CMK (cell line): ENCODE data around the gene RMI2.

Experiments
- DNase-seq: peaks from one replicate; pipeline ENCODE4 v3.0.0-alpha.2; 2010; ENCODE audit warnings: low read depth

Gene RMI2

DNA sequence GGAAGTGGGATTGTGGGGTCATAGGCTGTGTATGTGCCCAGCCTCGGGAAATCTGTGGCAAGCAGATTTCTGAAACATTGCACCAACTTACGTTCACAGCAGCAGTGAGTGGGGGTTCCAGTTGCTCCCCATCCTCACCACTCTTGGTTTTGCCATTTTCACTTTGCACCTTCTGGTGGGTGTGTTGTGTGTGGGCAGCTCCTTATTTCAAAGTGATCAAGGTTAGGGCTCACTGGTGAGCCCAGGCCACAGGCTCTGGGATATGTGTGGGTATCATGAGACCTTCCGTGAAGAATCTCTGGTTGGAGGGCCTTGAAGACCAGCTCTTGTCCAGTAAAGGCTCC is 34.7 kb upstream of the RMI2 start:
- no peak for DNase-seq

DNA sequence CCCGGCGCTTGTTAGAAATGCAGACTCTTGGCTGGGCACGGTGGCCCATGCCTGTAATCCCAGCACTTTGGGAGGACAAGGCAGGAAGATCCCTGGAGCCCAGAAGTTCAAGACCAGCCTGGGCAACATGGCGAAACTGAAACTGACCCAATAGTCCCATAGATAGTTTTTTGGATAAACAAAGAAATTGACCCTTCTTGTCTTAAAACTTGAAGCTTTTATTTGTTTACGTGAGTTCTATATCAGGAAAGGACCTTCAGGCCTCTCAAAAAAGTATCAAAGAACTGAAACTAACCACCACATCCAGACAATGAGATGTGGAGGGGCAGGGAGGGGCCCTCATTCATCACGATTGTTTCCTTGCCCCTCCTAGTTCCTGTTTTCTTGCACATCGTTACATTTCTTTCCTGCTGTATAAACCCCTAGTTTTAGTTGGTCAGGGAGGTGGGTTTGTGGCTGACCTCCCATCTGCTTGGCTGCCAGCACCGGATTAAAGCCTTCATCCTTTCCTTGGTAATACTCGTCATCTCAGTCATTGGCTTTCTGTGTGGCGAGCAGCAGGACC is 34.2 kb upstream of the RMI2 start:
- DNase-seq = no peak

DNA sequence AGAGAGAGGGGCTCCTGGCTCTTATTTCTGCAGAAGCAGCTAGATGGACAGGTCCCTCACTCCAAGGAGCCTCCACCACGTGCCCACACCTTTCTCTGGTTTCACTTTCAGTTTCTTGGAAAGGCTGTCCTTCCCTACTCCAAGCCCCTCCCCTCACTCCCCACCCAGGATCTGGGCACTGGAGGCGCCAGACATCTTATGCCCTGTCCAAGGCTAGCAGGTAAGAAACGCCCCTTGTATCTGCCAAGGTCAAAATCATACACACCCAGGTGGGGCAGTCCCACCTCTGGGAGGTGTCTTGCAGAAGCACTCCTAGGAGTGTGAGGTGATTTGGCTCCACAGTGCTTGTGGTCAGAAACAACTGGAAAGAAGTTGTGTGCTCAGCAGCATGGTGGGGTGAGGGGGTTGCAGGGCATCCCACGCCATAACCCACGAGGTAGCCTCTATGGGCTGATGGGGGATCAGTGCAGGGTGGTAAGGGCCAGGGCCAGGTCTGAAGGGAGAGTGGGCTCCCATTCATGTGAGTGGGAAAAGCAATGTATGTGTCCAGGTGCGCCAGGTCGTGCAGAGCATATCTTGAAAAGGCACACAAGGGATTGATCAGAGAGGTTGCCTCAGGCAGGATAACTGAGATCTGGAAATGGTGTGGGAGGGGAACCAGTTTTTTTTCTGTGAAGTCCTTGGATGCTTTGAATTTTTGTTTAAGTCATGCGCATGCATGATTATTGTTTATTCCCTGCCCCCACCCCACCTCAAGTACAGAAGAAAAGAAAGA is 32.4 kb upstream of the RMI2 start:
- no peak for DNase-seq

DNA sequence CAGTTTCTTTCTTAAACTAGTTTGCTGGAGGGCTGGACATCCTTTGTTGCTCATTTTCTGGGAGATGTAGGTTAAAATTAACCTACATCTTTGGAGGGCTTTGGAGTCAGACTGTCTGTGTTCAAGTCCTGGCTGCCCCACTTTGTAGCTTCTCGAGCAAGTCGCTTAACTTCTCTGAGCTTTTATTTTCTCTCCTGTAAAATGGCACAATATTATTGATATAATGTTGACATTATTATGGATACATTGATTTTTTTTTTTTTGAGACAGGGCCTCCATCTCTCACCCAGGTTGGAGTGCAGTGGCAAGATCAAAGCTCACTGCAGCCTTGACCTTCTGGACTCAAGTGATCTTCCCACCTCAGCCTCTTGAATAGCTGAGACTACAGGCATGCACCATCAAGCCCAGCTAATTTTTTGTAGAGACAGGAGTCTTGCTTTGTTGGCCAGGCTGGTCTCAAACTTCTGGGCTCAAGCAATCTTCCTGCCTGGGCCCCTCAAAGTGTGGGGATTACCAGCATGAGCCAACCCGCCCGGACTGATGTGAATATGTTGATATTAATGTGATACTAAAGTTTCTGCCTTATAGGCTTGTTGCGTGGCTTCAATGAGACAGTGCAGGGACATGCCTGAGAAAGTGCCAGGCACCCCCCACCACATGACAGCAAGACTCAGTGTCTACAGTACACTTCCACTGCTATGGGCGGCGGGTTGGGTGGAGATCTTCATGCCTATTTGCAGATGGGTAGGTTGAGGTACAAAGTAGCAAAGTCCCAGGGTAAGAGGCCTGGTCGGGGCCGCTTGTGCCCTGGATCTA is 31.6 kb upstream of the RMI2 start:
- no peak for DNase-seq

DNA sequence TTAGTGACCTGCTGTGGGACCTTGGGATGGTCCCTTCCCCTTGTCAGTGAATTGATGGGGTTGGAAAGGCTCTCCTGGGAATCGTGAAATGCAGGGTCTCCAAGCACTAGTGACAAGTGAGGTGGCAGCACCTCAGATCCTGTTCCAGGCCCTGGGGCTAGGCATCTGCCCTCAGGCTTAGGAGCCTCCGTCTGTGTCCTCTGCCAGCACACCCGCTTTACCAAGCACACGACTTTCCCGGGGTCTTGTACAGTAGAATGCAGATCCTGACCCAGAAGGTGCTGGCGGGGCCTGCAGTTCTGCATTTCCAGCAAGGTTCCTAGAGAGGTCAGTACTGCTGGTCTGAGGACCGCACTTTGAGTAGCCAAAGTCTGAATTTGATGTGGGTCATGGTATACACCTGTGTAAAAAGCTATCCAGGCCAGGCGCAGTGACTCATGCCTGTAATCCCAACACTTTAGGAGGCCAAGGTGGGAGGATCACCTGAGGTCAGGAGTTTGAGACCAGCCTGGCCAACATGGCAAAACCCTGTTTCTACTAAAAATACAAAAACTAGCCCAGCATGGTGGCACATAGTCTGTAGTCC is 30.9 kb upstream of the RMI2 start:
- DNase-seq = no peak

DNA sequence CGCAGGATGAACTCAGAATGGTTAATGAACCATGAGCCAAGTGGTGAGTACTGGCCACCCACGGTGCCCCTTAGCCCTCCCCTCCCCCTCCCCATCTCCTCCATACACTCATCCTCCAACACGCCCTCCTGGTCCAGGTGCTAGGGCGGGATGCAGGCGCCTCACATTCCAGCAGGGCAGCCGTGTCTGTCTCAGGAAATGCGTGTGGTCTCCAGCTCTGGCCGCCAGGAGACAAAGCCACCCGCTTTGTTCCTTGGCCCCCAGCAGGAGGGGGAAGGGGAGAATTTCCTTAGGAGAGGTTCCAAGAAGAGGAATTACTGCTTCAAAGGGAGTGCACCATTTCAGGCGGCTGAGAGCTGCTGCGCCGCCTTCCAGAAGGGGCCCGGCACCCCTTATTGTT is 29.7 kb upstream of the RMI2 start:
- DNase-seq = no peak

DNA sequence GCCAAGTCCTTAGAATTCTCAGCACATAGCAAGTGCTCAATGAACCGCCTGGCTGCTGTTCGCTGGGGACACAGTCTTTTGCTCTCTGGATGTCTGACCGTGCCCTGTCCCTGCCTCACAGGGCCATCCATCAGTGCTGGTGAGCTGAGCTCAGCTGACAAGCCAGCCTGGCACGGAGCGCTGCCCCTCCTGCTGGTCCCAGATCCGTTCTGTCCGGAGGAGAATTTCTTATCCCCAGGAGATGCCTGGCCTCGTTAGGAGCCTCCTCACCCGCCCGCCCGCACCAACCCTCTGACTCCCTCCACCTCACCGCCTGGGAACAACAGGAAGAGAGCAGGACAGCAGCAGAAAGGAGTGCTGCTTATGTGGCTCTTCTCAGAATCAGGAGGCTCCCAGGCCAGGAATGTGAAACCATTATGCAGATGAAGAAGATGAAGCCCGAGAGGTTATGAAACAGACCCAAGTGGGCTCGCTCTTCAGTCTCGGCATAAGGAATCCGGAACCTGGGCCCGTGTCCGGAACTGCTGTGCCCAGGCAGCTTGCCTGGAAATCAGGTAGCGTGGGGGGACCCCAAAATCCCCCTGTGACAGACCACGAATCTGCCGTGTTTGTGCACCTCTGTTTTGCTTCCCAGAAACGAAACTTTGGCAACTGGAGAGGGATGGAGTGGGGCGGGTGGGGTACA is 28.8 kb upstream of the RMI2 start:
- DNase-seq = no peak

DNA sequence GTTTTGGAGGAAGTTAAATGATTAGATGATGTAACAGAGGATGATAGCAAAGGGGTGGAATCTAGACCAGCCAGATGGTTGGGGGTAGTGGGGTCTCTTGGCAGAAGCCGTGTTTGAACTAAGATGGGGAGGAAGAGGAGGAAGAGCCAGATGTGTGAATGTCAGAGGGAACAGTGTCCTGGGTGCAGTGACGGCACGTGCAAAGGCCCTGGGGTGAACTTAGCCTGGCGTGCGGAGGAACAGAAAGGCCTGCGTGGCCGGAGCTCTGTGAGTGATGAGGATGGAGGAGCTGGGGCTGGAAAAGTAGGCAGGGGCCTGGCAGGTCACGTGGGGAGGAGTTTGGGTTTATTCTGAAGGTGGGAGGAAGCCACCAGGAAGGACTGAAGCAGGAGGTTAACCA is 26.4 kb upstream of the RMI2 start:
- no peak for DNase-seq

DNA sequence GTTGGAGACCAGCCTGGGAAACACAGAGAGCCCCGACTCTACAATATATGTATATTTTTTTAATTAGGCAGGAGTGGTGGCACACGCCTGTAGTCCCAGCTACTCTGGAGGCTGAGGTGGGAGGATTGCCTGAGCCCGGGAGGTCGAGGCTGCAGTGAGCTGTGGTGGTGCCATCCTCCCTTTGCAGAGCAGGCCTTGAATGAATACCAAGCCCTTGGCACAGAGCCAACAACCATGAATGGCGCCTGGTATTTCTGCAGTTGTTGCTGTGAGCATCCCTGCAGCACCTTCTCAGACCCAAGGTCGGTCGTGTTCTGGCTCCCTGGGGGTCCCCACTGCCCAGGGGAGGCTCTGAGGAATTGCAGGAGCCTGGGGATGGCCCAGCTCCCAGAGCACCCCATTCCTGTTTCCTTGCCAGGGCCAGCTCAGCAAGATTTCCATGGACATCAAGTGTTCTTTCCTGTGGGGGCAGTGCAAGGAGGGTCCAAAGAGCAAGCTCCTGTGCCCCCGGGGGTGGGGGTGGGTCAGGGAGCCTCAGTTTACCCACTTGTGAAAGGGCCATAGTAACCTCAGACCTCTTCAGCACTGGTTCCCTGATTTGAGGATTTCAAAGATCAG is 25.6 kb upstream of the RMI2 start:
- DNase-seq = no peak

DNA sequence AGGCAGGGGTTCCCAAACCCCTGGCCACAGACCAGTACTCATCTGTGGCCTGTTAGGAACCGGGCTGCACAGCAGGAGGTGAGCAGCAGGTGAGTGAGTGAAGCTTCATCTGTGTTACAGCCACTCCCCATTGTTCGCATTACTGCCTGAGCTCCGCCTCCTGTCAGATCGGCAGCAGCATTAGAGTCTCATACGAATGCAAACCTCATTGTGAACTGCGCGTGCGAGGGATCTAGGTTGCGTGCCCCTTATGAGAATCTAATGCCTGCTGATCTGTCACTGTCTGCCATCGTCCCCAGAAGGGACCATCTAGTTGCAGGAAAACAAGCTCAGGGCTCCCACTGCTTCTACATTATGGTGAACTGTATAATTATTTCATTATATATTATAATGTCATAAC is 25.1 kb upstream of the RMI2 start:
- DNase-seq = no peak

DNA sequence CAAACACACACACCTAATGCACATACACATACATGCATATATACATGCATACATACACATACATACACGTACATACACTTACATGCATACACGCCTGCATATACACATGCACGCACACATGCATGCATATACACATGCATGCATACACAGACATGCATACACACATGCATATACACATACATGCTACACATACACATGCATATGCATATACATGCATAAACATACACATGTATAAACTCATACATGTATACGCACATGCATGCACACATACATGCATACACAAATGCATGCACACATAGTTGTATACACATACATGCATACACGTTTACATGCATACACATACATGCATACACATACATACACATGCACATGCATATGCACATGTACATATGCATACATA is 23.6 kb upstream of the RMI2 start:
- no peak for DNase-seq

DNA sequence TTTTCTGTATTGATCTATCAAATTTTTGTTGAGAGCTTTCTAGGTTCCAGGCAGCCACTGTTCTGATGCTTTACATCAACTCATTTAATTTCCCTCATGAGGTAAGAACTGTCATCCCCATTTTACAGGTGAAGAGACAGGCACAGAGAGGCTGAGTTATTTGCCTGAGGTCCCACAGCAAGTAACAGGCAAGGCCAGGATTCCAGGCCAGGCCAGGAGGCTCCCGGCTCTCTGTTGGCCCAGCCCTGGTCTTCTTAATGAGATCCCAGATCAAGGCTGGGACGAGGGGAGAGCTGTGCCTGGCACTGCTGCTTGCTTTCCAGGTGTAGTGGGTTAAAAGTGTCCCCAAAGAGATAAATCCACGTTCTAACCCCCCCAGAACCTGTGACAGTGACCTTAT is 22.4 kb upstream of the RMI2 start:
- no peak for DNase-seq

DNA sequence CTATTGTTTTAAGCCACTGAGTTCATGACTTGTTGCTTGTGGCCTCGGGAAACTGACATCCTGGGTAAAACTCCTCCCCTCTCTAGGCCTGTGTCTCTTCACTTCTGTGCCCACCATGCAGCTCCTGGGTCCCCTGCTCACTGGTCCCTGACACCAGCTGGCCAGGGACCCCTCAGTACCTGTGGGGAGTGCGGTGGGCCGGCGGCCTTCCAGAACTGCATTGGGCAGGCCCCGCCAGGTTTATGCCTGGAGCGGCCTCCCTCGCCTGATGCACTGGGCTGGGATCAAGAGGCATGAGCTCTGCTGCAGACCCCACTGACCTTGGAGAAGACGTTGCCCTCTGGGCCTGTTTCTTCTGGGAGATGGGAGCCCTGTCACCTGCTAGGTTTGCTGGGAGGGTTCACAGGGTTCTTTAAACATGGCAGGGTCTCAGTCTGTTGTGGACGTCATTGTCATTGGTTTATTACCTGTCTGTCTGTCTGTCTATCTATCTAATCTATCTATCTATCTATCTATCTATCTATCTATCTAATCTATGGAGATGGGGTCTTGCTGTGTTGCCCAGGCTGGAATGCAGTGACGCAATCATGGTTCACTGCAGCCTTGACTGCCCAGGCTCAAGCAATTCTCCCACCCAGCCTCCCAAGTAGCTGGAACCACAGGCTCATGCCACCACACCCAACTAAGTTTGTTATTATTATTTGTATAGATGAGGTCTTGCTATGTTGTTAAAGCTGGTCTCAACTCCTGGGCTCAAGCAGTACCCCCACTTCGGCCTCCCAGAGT is 21.5 kb upstream of the RMI2 start:
- DNase-seq = no peak

DNA sequence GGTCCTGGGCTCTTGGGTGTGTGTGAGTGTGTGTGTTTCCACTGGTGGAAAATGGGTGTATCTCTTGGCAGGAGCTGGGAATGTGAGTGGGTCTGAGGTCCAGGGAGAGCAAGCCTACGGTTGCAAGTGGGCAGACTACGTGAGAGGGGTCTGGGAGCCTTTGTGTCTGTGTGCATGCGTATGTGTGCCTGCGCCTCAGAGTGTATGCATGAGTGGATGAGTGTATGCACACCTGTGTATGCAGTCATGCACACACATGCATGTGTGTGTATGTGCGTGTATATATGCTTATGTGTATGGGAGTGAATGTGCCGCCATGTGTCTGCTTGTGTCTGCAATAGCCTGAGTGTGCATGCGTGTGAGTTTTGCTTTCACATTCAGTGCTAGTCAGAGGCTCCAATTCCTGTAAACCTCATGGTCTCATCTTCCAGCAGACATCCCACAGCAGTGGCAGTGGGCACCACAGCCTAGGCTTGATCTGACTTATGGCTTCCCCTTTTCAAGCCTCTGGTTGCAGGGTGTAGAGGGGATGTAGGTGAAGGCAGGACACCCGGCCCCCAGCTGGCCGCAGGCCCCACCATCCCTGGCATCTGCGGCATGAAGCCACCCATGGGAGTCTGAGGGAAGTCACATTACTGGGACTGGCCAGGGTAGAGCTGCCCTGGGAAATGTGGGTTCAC is 19.7 kb upstream of the RMI2 start:
- DNase-seq = no peak

DNA sequence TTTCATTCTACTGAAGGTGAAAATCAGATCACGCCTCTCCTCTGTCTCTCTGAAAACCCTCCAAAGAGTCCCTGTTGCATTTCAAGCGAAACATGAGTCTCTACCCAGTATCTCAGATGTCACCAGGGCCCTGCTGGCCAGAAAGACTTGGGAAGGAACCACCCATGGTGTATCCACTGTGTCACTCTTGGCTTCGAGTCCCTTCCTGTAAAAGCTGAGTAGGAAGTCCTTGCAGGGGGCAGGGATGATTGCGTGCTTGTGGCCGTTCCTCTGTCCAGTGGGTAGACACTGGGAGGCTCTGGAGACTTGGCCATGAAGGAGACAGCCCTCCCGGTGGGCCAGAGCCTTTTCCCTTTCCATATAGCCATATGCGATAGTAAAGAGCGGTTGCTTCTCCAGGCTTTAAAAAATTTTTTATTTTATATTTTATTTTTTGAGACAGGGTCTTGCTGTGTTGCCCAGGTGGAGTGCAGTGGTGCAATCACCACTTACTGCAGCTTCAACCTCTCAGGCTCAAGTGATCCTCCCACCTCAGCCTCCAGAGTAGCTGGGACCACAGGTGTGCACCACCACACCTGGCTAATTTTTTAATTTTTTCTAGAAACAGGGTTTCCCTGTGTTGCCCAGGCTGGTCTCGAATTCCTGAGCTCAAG is 19.0 kb upstream of the RMI2 start:
- DNase-seq = no peak

DNA sequence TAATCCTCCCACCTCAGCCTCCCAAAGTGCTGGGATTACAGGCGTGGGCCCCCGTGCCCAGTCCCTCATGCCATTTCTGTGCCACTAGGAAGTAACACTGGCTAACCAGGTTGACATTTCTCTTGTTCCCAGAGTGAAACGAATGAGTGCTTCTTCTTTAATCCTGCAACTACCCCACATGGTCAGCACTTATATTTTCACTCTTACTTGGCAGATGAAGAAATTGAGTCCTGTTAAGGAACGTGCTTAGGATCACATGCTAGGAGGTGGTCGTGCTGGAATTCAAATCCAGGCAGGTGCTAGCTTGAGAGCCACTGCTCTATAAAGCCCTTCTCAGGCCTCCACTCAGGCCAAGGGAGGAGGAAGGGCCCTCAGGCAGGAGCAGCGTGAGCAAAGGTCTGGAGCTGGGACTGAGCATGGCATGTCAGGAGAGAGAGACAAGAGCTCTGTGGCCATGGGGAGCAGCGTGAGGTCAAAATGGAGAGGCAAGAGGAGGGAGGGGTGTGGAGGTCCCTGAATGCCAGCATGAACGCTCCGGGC is 18.5 kb upstream of the RMI2 start:
- DNase-seq = no peak

DNA sequence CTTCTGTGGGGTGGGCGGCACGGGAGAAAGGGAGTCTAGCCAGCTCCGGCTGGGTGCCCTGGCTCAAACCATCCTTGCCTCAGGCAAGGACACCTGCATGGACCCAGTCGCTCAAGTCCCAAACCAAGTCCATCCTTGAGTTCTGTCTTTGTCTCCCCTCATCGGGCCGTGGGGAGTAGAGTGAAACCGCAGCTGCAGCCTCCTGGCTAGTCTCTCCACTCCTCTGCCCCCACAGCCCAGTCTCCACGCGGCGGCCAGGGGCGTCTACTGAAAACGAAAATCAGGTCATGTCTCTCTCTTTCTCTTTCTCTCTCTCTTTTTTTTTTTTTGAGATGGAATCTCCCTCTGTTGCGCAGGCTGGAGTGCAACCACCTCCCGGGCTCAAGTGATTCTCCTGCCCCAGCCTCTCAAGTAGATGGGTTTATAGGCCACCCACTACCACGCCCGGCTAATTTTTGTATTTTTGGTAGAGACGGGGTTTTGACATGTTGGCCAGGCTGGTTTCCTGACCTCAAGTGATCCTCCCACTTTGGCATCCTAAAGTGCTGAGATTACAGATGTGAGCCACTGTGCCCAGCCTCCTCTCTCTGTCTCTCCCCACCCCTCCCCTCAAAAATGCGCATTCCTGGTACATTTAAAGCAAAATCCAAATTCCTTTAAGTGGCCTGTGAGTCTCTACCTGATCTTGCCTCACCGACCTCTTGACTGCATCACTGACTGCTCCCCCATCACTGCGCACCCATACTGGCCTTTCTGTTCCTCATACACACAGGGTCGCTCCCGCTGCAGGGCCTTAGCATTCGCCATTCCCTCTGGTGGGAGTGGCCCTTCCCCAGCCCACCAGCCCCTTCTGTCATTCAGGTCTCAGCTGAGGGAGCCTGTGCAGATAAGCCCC is 17.7 kb upstream of the RMI2 start:
- no peak for DNase-seq

DNA sequence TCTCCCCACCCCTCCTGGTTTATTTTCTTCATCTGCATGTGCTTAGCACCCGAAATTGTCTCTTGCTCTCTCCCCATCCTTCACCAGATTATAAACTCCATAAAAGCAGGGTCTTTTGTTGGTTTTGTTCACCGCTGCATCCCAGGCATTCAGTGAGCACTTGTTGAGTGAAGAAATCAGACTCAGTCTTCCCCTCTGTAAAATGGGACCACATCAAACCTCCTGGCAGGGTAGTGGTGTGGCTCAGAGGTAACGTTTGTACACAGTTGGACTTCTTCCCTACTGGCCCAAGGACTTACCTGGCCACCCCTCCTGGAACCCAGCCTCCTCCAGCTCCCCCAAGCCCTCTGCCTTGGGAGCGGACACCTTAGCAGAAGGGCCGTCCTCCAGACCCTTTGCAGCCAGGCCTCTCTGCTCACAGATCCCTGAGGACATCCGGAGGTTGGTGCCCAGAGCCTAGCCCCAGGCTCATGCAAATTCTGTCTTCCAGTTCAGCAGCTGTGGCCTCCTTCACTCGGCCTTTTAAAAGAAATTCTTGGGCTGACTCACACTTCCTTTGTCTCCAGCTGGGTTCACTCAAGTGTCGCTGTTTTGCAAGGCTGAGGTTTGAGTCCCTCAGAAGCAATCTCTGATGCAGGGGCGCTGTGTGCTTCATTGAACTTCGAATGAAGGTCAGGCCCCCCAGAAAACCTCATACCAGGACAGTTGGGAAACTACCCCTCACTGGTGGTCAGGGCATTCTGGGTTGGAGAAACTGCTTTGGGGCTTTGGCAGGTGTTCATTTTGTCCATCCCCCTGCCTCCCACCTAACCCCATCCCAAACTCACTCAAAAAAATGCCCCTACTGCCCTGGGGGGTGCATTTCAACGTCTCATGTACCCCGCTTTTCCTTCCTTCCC is 16.8 kb upstream of the RMI2 start:
- DNase-seq = no peak
